GM21515 (cell line): ENCODE measurements around the gene ACAD11.
A peak's percentile ranks its signal among the peaks of the same experiment; 100 is the strongest.

Experiments
- ATAC-seq: cut with Tn5 transposase; IDR thresholded peaks from one replicate; pipeline ENCODE4 v1.9.1; 2021; ENCODE audit not compliant: unreplicated experiment

Gene ACAD11

GRCh38 chr3:132659365-132660051, at the start of gene ACAD11:
Gene ACAD11, minus strand, starts transcription at chr3:132659809. Its CDS starts 58 bp downstream, at chr3:132659751.
- ATAC-seq = peak; percentile 46

- ATAC-seq = no peak
These were observed 44.1 kb upstream of the ACAD11 start for GRCh38 chr3:132703733-132704132.

- no peak for ATAC-seq
These were observed 35.8 kb upstream of the ACAD11 start for GRCh38 chr3:132695422-132695821.

- no peak for ATAC-seq
These were observed 35.4 kb upstream of the ACAD11 start for GRCh38 chr3:132694991-132695390.

GRCh38 chr3:132690040-132690439, 30.4 kb upstream of the ACAD11 start:
- ATAC-seq = no peak

- no peak for ATAC-seq
These were observed 22.6 kb upstream of the ACAD11 start for GRCh38 chr3:132682201-132682600.

GRCh38 chr3:132681421-132681820, 21.8 kb upstream of the ACAD11 start:
- no peak for ATAC-seq

GRCh38 chr3:132679911-132680310, 20.3 kb upstream of the ACAD11 start:
- ATAC-seq = no peak

- no peak for ATAC-seq
These were observed 15.8 kb upstream of the ACAD11 start for GRCh38 chr3:132675408-132675807.

- ATAC-seq = no peak
These were observed 9.7 kb upstream of the ACAD11 start for GRCh38 chr3:132669256-132669777.

GRCh38 chr3:132665230-132665745, 5.7 kb upstream of the ACAD11 start:
- no peak for ATAC-seq

- ATAC-seq = no peak
These were observed 2.6 kb upstream of the ACAD11 start for GRCh38 chr3:132662212-132662611.

GRCh38 chr3:132661101-132661500, 1.5 kb upstream of the ACAD11 start:
- peak; percentile 2 for ATAC-seq

GRCh38 chr3:132660811-132661070, 1.1 kb upstream of the ACAD11 start:
- no peak for ATAC-seq

- ATAC-seq = peak; percentile 73
These were observed 622 bp upstream of the ACAD11 start, which contains the start of gene UBA5 for GRCh38 chr3:132660052-132660810. Gene UBA5, plus strand, starts transcription at chr3:132660329. Its CDS starts 209 bp downstream, at chr3:132660538.

GRCh38 chr3:132659000-132659364, 627 bp downstream of the ACAD11 start:
- ATAC-seq = no peak

GRCh38 chr3:132657869-132658747, 1.5 kb downstream of the ACAD11 start:
- ATAC-seq = no peak

- no peak for ATAC-seq
These were observed 4.1 kb downstream of the ACAD11 start for GRCh38 chr3:132655471-132655870.

GRCh38 chr3:132654721-132655120, 4.9 kb downstream of the ACAD11 start:
- no peak for ATAC-seq

- ATAC-seq = no peak
These were observed 5.4 kb downstream of the ACAD11 start for GRCh38 chr3:132654190-132654589.

- ATAC-seq = no peak
These were observed 6.9 kb downstream of the ACAD11 start for GRCh38 chr3:132652640-132653270.
